Measurements from ENCODE around the gene C4orf33. TPM values are rescaled to one million over a fixed set of nuclear protein-coding genes. Genes with fewer than 3 reads are reported as not detected.

Gene C4orf33
- total and polyA plus RNA-seq, 9 of the 15 experiments (the other 6 are each of a cell fraction or from before 2014, with no cell fraction given): 16.7 to 42.0 (median 27.5) TPM

DNA sequence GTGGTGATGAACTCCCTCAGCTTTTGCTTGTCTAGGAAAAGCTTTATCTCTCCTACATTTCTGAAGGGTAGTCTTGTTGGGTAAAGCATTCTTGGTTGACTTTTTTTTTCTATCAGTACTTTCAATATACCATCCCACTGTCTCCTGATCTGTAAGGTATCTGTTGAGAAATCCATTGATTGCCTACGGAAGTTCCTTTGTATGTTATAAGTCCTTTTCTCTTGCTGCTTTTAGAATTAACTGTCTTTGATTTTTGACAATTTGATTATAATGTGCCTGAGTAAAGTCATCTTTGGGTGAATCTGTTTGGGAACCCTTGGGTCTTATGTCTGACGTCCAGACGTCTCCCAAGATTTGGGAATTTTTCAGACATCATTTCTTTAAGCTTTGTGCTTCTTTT is 33.4 kb upstream of the C4orf33 start:
- H4K20me1 ChIP-seq (replicated peaks; ENCODE audit: control insufficient read depth, insufficient read depth, low read length): no peaks in the 10 kb centered on the region
- H3K9me3 ChIP-seq (replicated peaks; ENCODE audit: control insufficient read depth, insufficient read depth, low read depth, low read length): peaks cover 33% of the 10 kb centered on the region
- no peaks in the 10 kb centered on the region for H3K9me1 ChIP-seq (ENCODE audit: control insufficient read depth, insufficient read depth, low read length)
- no peak for DNase-seq (ENCODE audit: extremely low read depth in 1 of 4, low spot score in 3 of 4)
- FAIRE-seq: no peak
- BruUV-seq (replicated peaks): no TSS peak
- no peaks in the 10 kb centered on the region for H3K27me3 ChIP-seq (ENCODE audit: control insufficient read depth in 2 of 2, insufficient read depth in 2 of 2, low read length in 2 of 2)
- TF ChIP-seq, protein P1, sequence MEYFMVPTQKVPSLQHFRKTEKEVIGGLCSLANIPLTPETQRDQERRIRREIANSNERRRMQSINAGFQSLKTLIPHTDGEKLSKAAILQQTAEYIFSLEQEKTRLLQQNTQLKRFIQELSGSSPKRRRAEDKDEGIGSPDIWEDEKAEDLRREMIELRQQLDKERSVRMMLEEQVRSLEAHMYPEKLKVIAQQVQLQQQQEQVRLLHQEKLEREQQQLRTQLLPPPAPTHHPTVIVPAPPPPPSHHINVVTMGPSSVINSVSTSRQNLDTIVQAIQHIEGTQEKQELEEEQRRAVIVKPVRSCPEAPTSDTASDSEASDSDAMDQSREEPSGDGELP (CRISPR knock-in tag; IDR thresholded peaks at IDR 0.05; ENCODE audit: borderline replicate concordance): no peak
- no peak for TF ChIP-seq ESRRB (CRISPR knock-in tag; IDR thresholded peaks at IDR 0.05; ENCODE audit: borderline replicate concordance)
- TF ChIP-seq, protein P2, sequence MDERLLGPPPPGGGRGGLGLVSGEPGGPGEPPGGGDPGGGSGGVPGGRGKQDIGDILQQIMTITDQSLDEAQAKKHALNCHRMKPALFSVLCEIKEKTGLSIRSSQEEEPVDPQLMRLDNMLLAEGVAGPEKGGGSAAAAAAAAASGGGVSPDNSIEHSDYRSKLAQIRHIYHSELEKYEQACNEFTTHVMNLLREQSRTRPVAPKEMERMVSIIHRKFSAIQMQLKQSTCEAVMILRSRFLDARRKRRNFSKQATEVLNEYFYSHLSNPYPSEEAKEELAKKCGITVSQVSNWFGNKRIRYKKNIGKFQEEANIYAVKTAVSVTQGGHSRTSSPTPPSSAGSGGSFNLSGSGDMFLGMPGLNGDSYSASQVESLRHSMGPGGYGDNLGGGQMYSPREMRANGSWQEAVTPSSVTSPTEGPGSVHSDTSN (CRISPR knock-in tag; IDR thresholded peaks at IDR 0.05; ENCODE audit: low read depth): no peak
- TF ChIP-seq, protein P2 (tag; conservative IDR thresholded peaks at IDR 0.05; ENCODE audit: low read depth): no peak
- TF ChIP-seq GTF2F1 (IDR thresholded peaks at IDR 0.05; ENCODE audit: low read depth, low read length): no peak
- no peak for TF ChIP-seq SAFB (IDR thresholded peaks at IDR 0.05; ENCODE audit: borderline replicate concordance, low read depth, low read length)
- no peak for TF ChIP-seq ZNF165 (CRISPR knock-in tag; IDR thresholded peaks at IDR 0.05; ENCODE audit: borderline replicate concordance)
- TF ChIP-seq PRPF4 (IDR thresholded peaks at IDR 0.05; ENCODE audit: insufficient read depth, low read depth, low read length, poor library complexity, severe bottlenecking): no peak
- TF ChIP-seq CAMTA2 (CRISPR knock-in tag; conservative IDR thresholded peaks at IDR 0.05): no peak
- TF ChIP-seq, protein P3, sequence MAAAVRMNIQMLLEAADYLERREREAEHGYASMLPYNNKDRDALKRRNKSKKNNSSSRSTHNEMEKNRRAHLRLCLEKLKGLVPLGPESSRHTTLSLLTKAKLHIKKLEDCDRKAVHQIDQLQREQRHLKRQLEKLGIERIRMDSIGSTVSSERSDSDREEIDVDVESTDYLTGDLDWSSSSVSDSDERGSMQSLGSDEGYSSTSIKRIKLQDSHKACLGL (CRISPR knock-in tag; IDR thresholded peaks at IDR 0.05; ENCODE audit: borderline replicate concordance, poor library complexity, severe bottlenecking): no peak
- no peak for TF ChIP-seq HIVEP1 (CRISPR knock-in tag; IDR thresholded peaks at IDR 0.05)
- TF ChIP-seq SMARCA4 (IDR thresholded peaks at IDR 0.05): no peak
- no peak for TF ChIP-seq HDGF (IDR thresholded peaks at IDR 0.05)
- TF ChIP-seq ZNF695 (CRISPR knock-in tag; IDR thresholded peaks at IDR 0.05): no peak
- no peak for TF ChIP-seq TAF1 (IDR thresholded peaks at IDR 0.05; ENCODE audit: control insufficient read depth, extremely low read depth, insufficient read depth, low read length, severe bottlenecking)
- TF ChIP-seq ZNF785 (CRISPR knock-in tag; IDR thresholded peaks at IDR 0.05): no peak
- no peak for TF ChIP-seq ZNF212 (CRISPR knock-in tag; IDR thresholded peaks at IDR 0.05)
- no peak for TF ChIP-seq CBX5 (IDR thresholded peaks at IDR 0.05; ENCODE audit: borderline replicate concordance, low read depth)
- TF ChIP-seq, protein P4, sequence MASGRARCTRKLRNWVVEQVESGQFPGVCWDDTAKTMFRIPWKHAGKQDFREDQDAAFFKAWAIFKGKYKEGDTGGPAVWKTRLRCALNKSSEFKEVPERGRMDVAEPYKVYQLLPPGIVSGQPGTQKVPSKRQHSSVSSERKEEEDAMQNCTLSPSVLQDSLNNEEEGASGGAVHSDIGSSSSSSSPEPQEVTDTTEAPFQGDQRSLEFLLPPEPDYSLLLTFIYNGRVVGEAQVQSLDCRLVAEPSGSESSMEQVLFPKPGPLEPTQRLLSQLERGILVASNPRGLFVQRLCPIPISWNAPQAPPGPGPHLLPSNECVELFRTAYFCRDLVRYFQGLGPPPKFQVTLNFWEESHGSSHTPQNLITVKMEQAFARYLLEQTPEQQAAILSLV (tag; IDR thresholded peaks at IDR 0.05): no peak
- H3K27ac ChIP-seq (ENCODE audit: extremely low read depth, low read depth, low read length): no peak overlapping the region
- H3K9ac ChIP-seq (ENCODE audit: insufficient read depth in 1 of 2, low read depth in 2 of 2, low read length in 2 of 2): no peak overlapping the region
- no peak overlapping the region for H3K4me2 ChIP-seq (ENCODE audit: insufficient read depth, low read length)
- H3K4me1 ChIP-seq (replicated peaks in 1 of 2; ENCODE audit: control insufficient read depth in 2 of 2, insufficient read depth in 2 of 2, low read length in 2 of 2): no peaks in the 10 kb centered on the region
- H3K36me3 ChIP-seq (ENCODE audit: control insufficient read depth, insufficient read depth, low read length): peaks cover 29% of the 10 kb centered on the region
- 97% methylated on average over 3 of the region's 3 CpGs for WGBS (ENCODE audit: insufficient coverage, low coverage, missing lambda C conversion rate)
- ATAC-seq: no peak
- in situ Hi-C loops (cut with MboI) (no loop called here), intact Hi-C loops (cut with micrococcal nuclease) (no loop called here)
- ChIA-PET POLR2A (no interaction called here), CTCF (ENCODE audit: low intra/inter-chr PET ratio) (no interaction called here)
- no peak overlapping the region for H2AFZ ChIP-seq (ENCODE audit: low read depth, low read length)
- no peak overlapping the region for H3K4me3 ChIP-seq
- H3K79me2 ChIP-seq (ENCODE audit: control insufficient read depth, insufficient read depth, low read length): no peaks in the 10 kb centered on the region; the same call in 2 of the 3 replicates

All from K562 (cell line).